Breast epithelium (tissue), 3 donors: ENCODE data around the gene C8A.

Experiments used
- POLR2AphosphoS5 ChIP-seq, 3 donors: sonication (generic); formaldehyde crosslinking; IDR thresholded peaks; one replicate each; pipeline ENCODE4 v1.6.1; 2017; ENCODE audit warnings: antibody characterized with exemption in 3 of 3
- TF ChIP-seq, protein P1 (sequence below), 3 donors: fragments of 450-650 bp; IDR thresholded peaks; one replicate each; pipeline ENCODE4 v1.5.1; 2016 to 2017; ENCODE audit warnings: antibody characterized with exemption in 3 of 3, mild to moderate bottlenecking in 3 of 3, moderate library complexity in 3 of 3

DNA sequence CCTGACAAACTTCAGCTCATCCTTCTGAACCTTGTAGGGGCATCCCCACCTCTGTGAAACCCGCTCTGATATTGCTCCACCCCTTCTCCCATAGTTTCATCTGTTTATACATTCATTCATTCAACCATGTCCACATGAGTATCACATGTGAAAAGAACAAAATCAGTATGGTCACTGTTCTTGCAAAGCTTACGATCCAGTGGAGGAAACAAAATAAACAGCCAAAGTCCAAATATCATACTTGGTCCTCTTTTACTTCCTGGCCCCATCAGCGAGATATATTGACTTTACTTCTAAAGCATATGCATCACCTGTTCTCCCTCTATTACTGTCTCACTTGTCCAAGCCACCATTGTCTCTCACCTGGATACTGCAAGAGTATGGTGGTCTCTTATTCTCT lies 35.6 kb downstream of the C8A start:
- TF ChIP-seq, protein P1, sequence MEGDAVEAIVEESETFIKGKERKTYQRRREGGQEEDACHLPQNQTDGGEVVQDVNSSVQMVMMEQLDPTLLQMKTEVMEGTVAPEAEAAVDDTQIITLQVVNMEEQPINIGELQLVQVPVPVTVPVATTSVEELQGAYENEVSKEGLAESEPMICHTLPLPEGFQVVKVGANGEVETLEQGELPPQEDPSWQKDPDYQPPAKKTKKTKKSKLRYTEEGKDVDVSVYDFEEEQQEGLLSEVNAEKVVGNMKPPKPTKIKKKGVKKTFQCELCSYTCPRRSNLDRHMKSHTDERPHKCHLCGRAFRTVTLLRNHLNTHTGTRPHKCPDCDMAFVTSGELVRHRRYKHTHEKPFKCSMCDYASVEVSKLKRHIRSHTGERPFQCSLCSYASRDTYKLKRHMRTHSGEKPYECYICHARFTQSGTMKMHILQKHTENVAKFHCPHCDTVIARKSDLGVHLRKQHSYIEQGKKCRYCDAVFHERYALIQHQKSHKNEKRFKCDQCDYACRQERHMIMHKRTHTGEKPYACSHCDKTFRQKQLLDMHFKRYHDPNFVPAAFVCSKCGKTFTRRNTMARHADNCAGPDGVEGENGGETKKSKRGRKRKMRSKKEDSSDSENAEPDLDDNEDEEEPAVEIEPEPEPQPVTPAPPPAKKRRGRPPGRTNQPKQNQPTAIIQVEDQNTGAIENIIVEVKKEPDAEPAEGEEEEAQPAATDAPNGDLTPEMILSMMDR (IDR thresholded peaks at IDR 0.05) = no peak
- no peak for TF ChIP-seq POLR2AphosphoS5 (IDR thresholded peaks at IDR 0.05)
